ENCODE results near the gene RERG.

Gene RERG

GRCh38 chr12:15218794-15219193 lies 2.4 kb downstream of the RERG start:
- no peak for DNase-seq (ENCODE audit: low read depth in 2 of 2)

DNA sequence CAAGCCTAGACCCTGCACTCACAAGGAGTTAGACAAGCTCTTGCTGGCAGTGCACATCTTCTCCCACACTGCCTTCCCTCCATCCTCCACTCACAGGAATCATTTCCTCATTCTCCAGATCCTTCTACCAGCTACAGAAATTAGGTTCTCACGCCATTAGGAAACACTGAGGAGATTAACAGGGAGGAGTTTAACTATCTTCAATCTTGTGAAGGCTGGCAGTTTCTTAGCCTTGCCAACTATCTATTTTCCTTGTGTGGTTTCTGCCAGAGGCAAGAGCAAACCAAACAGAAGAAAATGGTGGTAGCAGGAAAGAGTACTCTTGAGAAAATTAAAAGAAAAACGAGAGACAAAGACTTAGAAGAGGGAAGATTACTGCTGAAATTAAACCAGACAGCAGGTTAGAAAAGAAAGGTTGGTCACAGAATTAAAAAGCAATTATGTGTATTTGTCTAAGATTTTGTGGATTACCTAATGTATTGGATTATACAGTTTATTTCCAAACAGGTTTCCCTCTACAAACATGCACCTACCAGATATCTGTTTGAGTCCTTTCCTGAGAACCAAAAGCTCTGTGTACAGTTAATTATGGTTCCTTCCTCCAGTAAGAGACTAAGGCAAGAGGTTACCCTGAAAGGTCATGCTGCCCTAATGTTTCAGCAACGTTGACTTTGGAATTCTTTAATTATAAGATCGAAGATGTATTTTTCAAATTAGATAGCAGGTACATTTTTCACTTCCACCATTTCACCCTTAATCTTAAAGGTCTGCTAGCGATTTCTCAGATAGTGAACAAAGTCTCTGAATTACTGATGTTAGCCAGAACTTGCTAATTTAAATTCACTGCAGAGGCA lies 5.0 kb downstream of the RERG start:
- no peak for DNase-seq (ENCODE audit: low read depth in 2 of 2)

DNA sequence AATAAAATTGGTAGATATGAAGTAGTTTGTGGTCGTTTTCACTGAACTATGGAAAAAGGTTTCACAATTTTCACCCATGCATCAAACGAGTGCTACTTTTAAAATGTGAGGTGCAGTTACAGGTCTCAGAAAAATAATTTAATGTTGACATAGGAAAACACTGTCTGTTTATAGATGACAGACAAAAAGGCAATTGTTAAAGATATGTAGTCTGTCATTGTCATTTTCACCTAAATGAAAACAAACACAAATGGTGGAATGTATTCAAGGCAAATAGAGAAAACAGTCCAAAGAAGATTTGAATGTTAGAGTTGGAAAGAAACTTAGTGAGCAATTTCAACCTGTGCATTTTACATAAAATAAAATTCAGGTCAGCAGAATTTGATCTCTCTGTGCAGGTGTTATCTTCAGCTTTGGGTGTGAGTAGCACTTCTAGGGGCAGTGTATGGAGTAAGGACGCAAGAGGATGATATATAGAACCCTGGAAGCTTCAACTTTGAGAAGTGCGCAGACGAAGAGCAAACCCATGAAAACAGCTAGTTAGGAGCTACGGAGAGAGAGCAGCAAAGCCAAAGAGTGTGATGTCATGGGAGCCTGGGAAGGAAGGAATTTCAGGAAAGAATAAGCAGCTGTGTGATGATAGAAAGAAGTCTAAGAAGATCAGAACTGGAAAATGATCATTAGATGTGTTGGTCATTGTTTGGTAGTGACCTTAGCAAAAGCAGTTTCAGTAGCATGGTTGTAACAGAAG lies 6.2 kb downstream of the RERG start:
- no peak for DNase-seq (ENCODE audit: low read depth in 2 of 2)

- no peak for DNase-seq (ENCODE audit: low read depth in 2 of 2)
Observed at GRCh38 chr12:15212930-15213329, 8.3 kb downstream of the RERG start.

GRCh38 chr12:15209782-15210181 lies 11.4 kb downstream of the RERG start:
- no peak for DNase-seq (ENCODE audit: low read depth in 2 of 2)

DNA sequence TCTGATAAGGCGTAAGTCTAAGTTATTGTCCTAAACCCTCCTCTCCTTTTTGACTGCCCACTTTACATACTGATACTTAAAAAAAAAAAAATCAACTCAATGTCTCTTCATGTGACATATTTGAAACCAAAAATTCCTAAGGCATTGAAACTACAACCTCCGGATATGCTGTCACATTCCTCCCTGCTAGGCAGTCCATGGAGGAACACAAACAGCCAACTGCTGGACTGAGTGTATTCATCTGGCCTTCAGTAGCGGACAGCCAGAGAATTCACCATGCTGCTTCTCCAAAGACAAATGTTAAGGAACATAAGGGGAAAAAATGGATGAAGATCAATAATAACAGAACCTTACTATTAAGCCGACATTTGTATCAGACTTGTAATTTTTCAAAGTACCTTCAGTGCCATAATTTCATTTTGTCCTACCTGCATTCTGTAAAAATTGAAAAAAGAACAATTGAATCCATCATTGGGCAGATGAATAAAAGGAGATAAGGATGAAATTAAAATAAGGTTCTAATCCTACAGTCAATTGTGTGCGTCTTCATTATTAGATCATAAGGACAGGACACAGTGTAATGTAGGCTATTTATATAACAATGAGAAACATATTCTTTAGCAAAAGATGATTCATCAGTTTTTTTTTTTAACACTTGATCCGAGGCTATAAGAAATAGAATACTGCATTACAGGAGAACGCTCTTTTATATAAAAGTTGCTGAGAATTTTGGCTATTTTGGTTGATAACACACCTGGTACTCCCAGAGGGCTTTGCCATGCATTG lies 12.2 kb downstream of the RERG start:
- DNase-seq (ENCODE audit: low read depth in 2 of 2): no peak

DNA sequence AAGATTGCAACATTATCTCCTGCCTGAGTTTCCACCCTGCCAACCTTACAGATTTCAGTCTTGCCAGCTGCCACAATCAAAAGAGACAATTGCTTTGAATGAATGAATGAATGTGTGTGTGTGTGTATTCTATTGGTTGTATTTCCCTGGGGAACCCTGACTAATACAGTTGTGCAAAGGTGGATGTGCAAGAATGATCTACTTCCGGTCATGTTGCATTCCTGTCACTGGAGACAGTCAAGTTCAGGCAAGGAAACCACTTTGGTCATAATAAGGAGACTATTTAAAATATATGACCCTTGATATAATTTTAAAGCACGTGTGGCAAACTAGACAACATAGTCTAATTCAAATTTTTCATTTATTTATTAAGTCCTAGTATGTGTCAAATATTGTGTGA lies 13.1 kb downstream of the RERG start:
- DNase-seq (ENCODE audit: low read depth in 2 of 2): no peak

DNA sequence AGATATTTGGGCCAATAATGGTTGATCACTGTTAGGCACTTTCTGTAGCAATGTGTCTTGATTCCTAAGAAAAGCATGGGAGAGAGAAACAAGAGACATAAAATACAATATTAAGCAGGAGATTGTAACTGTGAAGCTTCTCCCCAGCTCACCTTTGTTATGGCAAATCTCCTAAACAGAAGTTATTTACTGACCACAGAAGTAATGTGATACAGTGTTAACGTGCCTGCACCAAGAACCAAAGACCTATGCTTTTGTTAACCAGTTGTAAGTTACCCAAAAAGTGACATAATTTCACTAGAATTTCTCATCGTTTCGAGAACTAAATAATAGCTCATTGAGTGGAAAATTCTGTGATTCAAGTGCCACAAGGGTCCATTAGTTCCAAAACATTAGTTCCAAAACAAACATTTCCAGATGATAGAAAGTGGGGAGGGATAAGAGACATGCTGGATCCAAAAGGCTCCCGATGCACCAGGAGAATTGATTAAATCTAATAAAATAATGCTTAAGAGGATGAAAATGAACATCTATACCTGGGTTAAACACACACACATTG lies 14.3 kb downstream of the RERG start:
- DNase-seq (ENCODE audit: low read depth in 2 of 2): no peak

DNA sequence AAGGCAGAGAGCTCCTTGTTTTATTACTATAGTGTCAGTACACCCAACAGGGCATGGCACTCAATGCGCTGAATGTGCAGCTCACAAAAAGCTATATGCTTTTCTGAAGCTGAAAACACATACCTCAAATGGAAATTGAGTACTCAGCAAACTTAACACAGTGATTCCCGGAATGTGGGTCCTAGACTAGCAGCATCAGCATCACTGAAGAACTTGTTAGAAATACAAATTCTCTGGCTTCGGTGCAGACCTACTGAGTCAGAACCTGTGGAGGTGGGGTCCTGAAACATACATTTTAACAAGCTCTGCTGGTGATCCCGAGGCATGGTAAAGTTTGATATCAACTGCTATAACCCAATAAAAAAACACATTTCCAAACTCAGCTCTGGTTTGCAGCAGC lies 14.9 kb downstream of the RERG start:
- DNase-seq (ENCODE audit: low read depth in 2 of 2): no peak

DNA sequence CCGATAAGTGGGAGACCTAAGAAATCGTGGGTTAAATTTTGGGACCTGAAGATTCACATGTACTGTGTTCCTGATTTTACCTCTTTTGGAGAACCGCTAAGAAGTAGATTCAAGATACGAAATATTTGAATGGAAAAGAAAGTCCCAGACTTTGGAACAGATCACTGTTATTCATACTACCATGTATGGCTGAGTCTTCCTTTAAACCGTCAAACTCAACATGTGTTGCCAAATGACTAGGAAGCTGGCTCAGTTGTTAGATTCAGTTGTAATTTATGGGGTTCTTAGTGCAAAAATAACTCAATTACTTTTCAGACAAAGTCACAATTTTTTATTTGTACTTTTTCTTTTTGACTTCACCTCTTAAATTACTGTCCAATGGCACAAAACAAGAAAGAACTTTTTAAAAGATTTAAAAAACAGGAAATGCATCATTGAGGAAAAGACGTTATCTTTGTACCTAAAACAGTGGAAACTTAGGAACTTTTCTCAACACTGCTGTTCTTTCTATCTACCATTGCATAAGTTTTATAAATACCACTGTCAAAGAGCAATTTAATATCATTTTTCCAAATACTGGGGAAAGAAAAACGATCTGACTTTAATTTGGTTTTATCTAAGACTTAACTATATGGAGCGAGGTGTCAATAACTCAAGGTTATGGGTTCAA lies 15.7 kb downstream of the RERG start:
- no peak for DNase-seq (ENCODE audit: low read depth in 2 of 2)

DNA sequence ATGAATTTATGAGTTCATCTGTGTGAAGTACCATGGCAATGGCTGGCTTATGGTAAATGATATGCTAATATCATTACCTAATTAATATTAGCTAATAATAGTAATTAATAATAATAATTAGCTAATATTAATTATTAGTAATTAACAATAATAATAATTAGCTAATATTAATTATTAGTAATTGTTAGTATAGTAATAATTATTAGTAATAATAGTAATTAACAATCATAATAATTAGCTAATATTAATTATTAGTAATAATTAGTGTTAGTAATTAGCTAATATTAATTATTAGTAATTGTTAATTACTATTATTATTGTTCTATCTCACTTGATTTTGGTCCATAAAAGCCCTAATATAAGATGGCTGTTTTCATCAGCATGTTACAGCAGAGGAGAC lies 19.8 kb downstream of the RERG start:
- DNase-seq (ENCODE audit: low read depth in 2 of 2): no peak

DNA sequence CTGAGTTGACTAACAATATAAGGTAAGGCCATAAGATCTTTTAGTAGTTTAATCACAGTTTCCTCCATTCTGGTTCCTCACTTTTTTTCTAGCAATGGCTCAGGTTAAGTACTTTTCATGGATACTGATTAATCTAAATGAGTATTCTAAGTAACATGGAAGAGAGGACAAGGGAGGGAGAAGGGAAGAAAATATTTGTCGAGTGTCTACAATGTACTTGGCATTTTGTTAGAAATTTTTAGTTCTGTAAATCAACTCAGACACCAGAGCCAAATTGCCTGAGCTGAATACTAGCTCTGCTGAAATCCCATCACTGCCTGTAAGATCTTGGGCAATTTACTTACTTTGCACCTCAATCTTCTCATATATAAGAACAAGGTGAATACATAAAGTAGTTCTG lies 20.2 kb downstream of the RERG start:
- no peak for DNase-seq (ENCODE audit: low read depth in 2 of 2)

- DNase-seq (ENCODE audit: low read depth in 2 of 2): no peak
Observed at GRCh38 chr12:15200641-15201040, 20.6 kb downstream of the RERG start.

DNA sequence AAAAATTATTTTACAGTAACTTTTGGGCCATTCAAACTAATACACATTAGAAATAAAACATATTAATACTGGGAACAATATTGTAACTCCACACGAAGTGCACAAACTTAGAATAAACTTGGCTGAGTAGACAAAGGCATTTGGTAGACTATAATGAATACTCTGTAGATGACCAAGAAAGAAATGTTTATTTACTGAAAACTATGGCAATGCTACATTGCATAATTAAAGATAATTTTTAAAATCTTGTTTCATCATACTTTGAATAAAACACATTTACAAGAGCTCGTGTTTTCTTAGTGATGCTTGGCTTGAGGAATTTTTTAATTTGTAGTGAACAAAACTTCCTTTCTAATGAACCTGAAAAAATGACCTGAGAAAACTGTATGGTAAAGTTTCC lies 21.3 kb downstream of the RERG start:
- no peak for DNase-seq (ENCODE audit: low read depth in 2 of 2)

DNA sequence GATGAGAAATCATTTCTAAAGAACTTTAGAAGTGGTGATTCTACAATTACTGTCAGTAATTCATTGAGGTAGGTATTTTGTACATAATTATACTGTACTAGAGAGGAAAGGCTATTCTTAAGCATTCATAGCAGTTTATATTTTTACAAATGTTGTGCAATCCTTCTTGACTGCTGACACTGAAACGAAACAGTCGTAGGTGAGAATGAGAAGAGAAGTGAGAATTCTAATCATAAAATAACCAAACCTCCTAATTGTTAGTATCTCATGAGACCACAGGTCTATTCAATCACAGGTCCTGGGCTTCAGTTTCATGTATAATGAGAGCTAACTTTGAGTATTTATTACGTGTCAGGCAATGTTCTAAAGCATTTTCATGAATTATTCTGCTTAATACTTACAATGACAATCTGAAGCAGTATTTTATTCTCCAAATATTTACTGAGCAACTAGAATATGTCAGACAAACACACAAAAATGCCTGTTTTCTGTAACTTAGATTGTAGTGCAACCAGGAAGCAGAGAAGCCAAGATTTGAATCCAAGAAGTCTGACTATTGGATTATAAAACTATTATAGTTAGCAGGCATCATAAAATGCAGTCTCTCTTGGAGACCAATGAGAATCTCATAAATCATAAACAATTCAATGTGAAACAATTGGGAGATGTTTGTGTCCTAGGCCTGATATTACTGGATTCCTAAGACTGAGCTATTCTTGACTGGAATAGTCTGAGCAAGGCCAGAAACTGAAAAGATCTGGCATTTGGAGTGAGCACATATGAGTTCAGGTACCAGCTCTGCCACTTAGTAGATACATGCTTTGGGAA lies 24.3 kb downstream of the RERG start:
- no peak for DNase-seq (ENCODE audit: low read depth in 2 of 2)

DNA sequence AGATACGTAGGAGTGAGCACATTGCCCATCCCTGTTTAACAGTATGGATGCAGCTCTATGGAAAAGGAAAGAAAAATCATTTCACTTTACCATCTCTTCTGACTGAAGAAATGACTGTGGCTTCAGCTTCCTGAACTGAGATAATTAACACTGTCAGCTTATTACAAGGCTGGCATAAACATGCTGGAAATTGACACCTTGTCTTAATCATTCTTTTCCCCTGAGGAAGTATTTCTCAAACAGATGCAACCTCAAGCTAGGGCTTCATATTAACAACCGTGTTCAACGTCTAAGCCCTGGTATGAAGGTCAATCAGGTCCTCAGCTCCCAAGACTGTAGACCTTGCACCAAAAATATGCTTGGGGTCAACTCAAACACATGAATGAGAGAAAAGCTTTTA lies 25.0 kb downstream of the RERG start:
- no peak for DNase-seq (ENCODE audit: low read depth in 2 of 2)

DNA sequence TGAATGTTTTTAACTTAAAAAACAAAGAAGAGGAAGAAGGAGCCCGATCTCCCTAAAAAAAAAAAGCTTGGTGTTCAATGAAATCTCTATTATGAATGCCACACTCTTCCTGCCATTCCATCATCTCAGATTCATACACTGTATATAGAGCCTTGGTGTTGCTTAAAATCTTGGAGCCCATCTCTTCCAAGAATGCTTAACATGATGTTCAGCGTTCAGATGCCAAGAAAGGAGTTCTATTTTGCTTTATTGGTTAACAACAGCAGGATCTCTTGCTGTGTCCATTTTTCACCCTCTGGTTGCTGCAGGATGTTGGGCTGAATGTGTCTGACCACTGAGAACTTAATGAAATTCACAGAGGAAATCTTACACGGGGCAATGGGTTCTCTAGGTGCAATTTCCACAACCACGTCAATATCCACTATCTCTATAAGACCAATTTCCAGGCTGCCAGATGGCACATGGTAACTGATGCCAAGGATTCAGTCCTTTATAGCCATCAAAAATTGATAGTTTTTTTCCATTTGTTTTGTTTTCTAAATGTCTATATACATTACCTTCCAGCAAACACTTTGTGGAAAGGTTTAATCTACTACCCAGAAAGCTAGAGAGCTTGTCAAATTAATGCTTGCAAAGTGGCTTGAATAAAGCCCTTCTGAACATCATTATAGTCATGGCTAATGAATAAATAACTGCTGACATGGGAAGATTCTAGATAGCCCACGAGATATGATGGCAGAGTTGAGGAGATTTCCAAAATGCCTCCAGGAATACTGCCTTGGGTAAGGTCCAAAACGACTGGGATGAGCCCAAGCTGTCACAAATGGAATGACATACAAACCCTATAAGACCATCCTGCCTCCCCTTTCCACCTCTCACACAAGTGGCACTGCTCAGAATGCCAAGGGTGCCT lies 26.5 kb downstream of the RERG start:
- DNase-seq (ENCODE audit: low read depth in 2 of 2): no peak

GRCh38 chr12:15193946-15194345 lies 27.3 kb downstream of the RERG start:
- DNase-seq (ENCODE audit: low read depth in 2 of 2): no peak

GRCh38 chr12:15192720-15193119 lies 28.5 kb downstream of the RERG start:
- DNase-seq (ENCODE audit: low read depth in 2 of 2): no peak

DNA sequence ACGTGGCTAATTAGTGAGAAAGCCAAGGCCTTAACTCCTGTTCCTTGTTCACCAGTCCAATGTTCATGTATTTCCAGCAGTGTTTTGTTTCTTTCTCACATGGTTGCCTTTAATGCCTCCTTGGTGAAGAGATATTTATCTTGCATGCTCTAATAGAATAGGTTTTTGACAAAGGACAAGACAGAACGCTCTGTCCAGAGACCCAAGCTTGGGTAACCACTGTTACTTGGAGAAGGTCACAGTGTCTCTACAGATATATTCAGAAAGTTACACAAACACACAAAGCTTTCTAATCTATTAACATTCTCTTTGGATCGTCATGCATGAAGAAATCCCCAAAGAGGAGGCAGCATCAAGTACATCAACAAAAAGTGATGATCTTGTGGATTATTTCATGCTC lies 33.1 kb downstream of the RERG start:
- no peak for DNase-seq (ENCODE audit: low read depth in 2 of 2)

Data from stimulated activated CD4-positive, alpha-beta T cell treated with anti-CD3 and anti-CD28 coated beads, Interleukin-15, amount 100 ng/mL, for 48 hours (primary cell).